AG04450 (cell line): ENCODE results near the gene DCAF12. TPM values are rescaled to one million over a fixed set of nuclear protein-coding genes. Genes with fewer than 3 reads are reported as not detected.

Experiments
- CTCF ChIA-PET: fragments of 300-600, 350-600 bp; formaldehyde crosslinking; extraction: SDS; loops from one replicate; lab custom pipeline; 2022; ENCODE audit warnings: antibody characterized with exemption, inconsistent platforms; lab: Charles Lee
- POLR2A ChIA-PET: fragments of 350-600 bp; formaldehyde crosslinking; extraction: SDS; loops from one replicate; lab custom pipeline; 2021; ENCODE audit warnings: antibody characterized with exemption, inconsistent platforms; lab: Yijun Ruan, JAX
- DNase-seq: peaks from one replicate; pipeline ENCODE4 v3.0.0-alpha.2; 2011; ENCODE audit warnings: low read depth, low spot score
- H3K27ac ChIP-seq: one replicate; pipeline ENCODE4 v1.5.1; 2012; ENCODE audit warnings: low read depth, low read length, control low read depth
- H3K27me3 ChIP-seq: one replicate; pipeline ENCODE4 v1.6.0; 2012; ENCODE audit warnings: low read length; ENCODE audit not compliant: control insufficient read depth, insufficient read depth
- H3K4me3 ChIP-seq: 2 replicates; pipeline ENCODE4 v1.5.1; 2011; ENCODE audit warnings: mild to moderate bottlenecking, low read depth, low read length, control low read depth
- H3K9me3 ChIP-seq: 2 replicates; pipeline ENCODE4 v1.5.1; 2012; ENCODE audit warnings: low read length; ENCODE audit not compliant: control insufficient read depth, insufficient read depth
- polyA plus RNA-seq: library from polyadenylated mRNA; depleted of rRNA; stranded (reverse); fragments of >200 nt; gene quantifications from 2 replicates; pipeline ENCODE4 v1.2.3, GENCODE V29; 2011
- TF ChIP-seq, protein P1 (sequence below): IDR thresholded peaks from 2 replicates; pipeline ENCODE4 v1.5.1; 2011; ENCODE audit warnings: low read depth, low read length, control low read depth, inconsistent platforms

The DCAF12 gene
- polyA plus RNA-seq, 1 experiment = 27.8 TPM

DNA sequence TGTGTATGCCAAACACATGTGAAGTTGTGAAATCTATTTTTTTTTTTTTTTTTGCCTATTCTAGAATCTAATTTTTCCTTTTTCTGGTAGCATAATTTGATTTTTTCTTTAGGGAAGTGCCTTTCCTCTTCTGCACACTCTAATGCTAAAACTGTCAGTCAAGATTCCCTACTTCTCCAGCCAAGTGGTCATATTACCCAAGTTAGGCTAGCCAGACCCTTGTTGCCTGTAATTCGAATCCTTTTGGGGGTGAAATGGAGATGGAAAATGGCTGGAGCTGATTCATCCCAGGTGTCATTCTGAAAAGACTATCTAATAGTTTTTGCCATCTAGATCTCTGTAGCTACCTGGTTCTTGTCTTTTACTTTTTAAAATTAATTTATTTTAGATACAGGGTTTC, 27.6 kb upstream of the DCAF12 start:
- TF ChIP-seq, protein P1, sequence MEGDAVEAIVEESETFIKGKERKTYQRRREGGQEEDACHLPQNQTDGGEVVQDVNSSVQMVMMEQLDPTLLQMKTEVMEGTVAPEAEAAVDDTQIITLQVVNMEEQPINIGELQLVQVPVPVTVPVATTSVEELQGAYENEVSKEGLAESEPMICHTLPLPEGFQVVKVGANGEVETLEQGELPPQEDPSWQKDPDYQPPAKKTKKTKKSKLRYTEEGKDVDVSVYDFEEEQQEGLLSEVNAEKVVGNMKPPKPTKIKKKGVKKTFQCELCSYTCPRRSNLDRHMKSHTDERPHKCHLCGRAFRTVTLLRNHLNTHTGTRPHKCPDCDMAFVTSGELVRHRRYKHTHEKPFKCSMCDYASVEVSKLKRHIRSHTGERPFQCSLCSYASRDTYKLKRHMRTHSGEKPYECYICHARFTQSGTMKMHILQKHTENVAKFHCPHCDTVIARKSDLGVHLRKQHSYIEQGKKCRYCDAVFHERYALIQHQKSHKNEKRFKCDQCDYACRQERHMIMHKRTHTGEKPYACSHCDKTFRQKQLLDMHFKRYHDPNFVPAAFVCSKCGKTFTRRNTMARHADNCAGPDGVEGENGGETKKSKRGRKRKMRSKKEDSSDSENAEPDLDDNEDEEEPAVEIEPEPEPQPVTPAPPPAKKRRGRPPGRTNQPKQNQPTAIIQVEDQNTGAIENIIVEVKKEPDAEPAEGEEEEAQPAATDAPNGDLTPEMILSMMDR = no peak
- Histone ChIP-seq H3K27me3 (no peaks in the 10 kb centered on the region), H3K27ac (no peak overlapping the region), H3K9me3 (no peaks in the 10 kb centered on the region), H3K4me3 (no peak overlapping the region)
- no peak for DNase-seq
- CTCF ChIA-PET = no interaction called here
- POLR2A ChIA-PET = no interaction called here

DNA sequence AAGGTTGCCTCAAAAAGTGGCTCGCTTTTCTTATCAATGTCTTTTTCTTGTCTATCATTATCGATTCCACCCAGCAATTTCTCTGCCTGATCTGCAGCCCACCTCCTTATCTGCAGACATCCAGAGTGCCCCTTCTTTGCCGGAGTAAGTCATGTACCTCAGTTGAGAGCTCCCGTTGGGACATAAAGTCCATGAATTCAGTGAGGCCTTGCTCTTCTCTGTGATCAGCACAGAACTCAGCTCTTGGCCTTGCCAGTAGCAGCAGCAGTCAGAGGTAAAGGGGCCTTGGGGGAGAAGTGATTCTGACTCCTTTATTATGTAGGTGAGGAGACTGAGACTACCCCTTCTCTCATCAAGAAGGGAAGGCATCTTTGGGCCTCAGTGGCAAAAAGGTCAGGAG, 24.9 kb upstream of the DCAF12 start:
- no peaks in the 10 kb centered on the region for H3K27me3 ChIP-seq
- no peak overlapping the region for H3K4me3 ChIP-seq
- no peak for DNase-seq
- H3K9me3 ChIP-seq = no peaks in the 10 kb centered on the region
- CTCF ChIA-PET = no interaction called here
- POLR2A ChIA-PET = no interaction called here
- no peak overlapping the region for H3K27ac ChIP-seq
- TF ChIP-seq, protein P1 = no peak

- no peak for DNase-seq
- POLR2A ChIA-PET = interaction anchor here (0.7 to 1.5 kb wide), 3 partner anchors 9 to 34 kb away, joined by 3 to 5 read pairs (median 3); partner anchors contain the start of gene UBAP1
- CTCF ChIA-PET = interaction anchor here (0.6 kb wide), 1 partner anchor 109 kb away, joined by 3 read pairs; no protein-coding TSS in a partner anchor
- Histone ChIP-seq H3K27me3 (no peaks in the 10 kb centered on the region), H3K4me3 (no peak overlapping the region), H3K9me3 (no peaks in the 10 kb centered on the region), H3K27ac (no peak overlapping the region)
- TF ChIP-seq, protein P1 = no peak
Measured at GRCh38 chr9:34145165-34145564, 18.7 kb upstream of the DCAF12 start.

DNA sequence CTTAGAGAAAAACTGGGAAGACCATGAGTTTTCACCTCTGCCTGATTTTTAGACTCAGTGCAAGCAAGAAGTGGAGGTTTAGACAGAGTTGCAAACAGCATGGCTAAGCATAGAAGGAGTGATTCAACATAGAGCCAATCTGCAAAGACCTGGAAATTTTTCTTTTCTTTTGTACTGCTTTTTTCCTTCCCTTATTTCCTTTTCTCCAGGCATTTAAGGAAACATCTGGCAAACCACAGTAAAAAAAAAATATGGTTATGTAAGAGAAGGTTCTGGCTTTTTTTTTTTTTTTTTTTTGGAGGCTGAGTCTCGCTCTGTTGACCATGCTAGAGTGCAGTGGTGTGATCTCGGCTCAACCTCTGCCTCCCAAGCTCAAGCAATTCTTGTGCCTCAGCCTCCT, 16.6 kb upstream of the DCAF12 start:
- POLR2A ChIA-PET = no interaction called here

GRCh38 chr9:34140853-34141252, 14.4 kb upstream of the DCAF12 start:
- DNase-seq = no peak
- H3K4me3 ChIP-seq = no peak overlapping the region

More for the DNA sequence above, 16.6 kb upstream of the DCAF12 start:
- DNase-seq = no peak
- TF ChIP-seq, protein P1 = no peak
- Histone ChIP-seq H3K4me3 (no peak overlapping the region), H3K27ac (no peak overlapping the region), H3K9me3 (no peaks in the 10 kb centered on the region), H3K27me3 (no peaks in the 10 kb centered on the region)
- CTCF ChIA-PET = interaction anchor here (0.7 kb wide), 1 partner anchor 238 kb away, joined by 4 read pairs; no protein-coding TSS in a partner anchor

More at GRCh38 chr9:34140853-34141252, 14.4 kb upstream of the DCAF12 start:
- Histone ChIP-seq H3K27ac (no peak overlapping the region), H3K9me3 (peaks cover 4% of the 10 kb centered on the region; the same call in 1 of the 2 replicates), H3K27me3 (no peaks in the 10 kb centered on the region)
- ChIA-PET POLR2A (no interaction called here), CTCF (interaction anchor here (1.7 kb wide), 1 partner anchor 112 kb away, joined by 5 read pairs; no protein-coding TSS in a partner anchor)
- TF ChIP-seq, protein P1 = no peak
